PFSK-1 (cell line): ENCODE results near the gene PLEKHG1.

ENCODE experiments used
- REST ChIP-seq, 2 experiments: IDR thresholded peaks; 2 replicates each; pipeline versions ENCODE4 v1.6.1 to v1.8.0; 2011 to 2012; ENCODE audit warnings: low read depth in 2 of 2, low read length in 2 of 2, control low read depth in 1 of 2, inconsistent platforms in 1 of 2, mild to moderate bottlenecking in 1 of 2, moderate library complexity in 1 of 2; ENCODE audit not compliant: insufficient read depth in 1 of 2
- SIN3A ChIP-seq: IDR thresholded peaks from 2 replicates; pipeline ENCODE4 v1.6.1; 2012; ENCODE audit warnings: mild to moderate bottlenecking, low read length, moderate library complexity, borderline replicate concordance; ENCODE audit not compliant: insufficient read depth
- TAF1 ChIP-seq: IDR thresholded peaks from 2 replicates; pipeline ENCODE4 v1.6.1; 2012; ENCODE audit warnings: low read length, control low read depth, borderline replicate concordance; ENCODE audit not compliant: insufficient read depth

GRCh38 chr6:150600010-150600300, 270 bp downstream of the PLEKHG1 start:
- no peak for TF ChIP-seq REST (IDR thresholded peaks at IDR 0.05; ENCODE audit: insufficient read depth in 1 of 2, low read depth in 2 of 2, low read length in 2 of 2)
- no peak for TF ChIP-seq TAF1
- no peak for TF ChIP-seq SIN3A
